Inferior parietal cortex (tissue), 1 donor: Measurements from ENCODE around the gene GRIK3.

ENCODE experiments used
- DNase-seq: peaks from one replicate; pipeline ENCODE4 v3.0.0-alpha.2; 2016; ENCODE audit errors: extremely low spot score

GRIK3 gene

DNA sequence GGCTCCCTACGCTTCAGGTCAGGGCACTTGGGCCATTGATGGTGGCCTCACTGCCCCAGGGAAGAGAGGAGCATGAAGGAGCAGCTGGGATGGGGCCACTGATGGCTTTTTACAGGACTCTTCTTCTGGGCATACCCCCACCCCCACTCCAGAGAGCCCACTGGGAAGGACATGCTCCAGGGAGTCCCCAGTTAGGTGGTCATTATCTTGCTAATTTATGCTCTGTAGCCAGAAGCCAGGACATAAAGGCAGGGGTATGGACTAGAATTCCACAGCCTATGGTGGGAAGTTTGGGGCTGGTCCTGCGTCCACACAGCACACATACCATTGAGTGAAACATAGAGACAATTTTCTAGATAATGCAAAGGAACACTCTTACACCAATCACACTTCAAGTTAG is 8.8 kb upstream of the GRIK3 start:
- DNase-seq = no peak

DNA sequence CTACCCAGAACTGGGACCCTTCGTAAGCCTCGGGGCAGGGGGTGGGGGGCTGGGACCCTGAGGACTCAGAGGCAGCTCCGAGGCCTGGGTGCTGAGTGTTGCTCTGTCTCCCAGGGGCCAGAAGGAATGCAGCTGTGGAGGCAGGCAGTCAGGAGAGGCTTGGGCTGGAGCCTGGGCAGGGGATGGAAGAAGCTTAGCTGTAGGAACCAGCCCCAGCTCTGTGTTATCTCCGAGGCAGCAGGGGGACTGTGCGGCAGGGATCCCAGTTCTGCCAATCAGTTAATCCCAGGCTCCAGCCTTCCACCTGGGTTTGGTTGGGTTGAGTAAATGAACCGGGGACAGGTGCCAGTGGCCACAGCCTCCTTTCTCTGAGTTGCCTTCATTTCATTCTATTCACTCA is 8.2 kb upstream of the GRIK3 start:
- no peak for DNase-seq

- DNase-seq = no peak
Observed at GRCh38 chr1:37041483-37041882, 7.2 kb upstream of the GRIK3 start.

GRCh38 chr1:37040773-37041172 is 6.5 kb upstream of the GRIK3 start:
- DNase-seq = no peak

DNA sequence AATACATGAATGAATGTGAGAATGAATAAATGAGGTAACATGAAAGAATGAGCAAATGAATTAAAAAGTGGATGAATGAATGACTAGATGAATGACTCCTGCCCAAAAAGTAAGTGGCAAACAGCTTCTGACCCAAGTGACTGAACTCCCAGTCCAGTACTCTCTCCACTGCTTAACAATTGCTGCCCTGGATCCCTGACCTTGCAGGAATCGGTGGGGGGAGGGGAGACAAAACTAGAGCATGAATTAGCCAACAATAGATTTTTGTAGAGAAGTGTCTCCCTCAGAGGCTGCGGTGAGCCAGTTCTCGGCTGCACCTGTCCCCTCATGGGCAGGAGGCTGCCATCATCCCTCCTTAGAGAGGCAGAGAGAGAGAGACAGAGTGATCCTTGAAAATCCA is 5.9 kb upstream of the GRIK3 start:
- no peak for DNase-seq

GRCh38 chr1:37038227-37039093 is 4.1 kb upstream of the GRIK3 start:
- peak; percentile 79 for DNase-seq

DNA sequence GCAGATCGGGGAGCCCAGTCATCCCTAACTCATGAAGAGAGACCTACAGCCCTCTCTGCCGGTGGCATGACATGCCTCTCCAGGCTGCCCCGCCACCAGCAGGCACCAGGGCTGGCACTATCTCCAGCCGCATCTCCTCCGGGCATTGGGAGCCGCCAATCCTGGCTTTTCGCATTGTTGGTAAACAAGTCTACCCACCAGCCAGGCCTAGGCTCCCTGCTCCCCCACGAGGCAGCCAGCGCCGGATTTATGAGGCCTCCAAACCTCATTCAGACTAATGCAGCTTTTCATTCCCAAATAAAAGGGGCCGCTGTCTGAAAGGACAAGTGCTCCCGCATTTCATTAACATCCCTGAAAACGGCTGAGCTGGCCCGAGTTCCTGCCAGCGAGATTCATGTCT is 3.4 kb upstream of the GRIK3 start:
- peak; percentile 17 for DNase-seq

DNA sequence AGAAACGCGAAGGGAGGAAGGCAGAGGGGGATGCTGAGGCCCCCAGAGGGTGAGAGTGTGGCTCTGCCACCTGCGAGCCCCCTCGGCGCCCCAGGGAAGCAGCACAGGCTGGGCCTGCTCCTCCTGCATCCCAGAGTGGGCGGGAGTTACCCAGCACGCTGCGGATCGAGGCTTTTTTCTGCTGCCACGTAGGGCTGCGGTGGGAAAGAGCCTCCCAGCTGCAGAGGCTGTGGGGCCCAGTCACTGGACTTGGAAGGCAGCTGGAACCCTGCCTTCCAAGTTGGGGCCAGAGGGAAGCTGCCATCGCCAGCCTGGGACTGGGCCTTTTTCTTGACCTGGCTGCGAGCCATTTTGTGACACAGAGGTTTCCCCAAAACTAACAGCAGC is 2.3 kb upstream of the GRIK3 start:
- DNase-seq = no peak

DNA sequence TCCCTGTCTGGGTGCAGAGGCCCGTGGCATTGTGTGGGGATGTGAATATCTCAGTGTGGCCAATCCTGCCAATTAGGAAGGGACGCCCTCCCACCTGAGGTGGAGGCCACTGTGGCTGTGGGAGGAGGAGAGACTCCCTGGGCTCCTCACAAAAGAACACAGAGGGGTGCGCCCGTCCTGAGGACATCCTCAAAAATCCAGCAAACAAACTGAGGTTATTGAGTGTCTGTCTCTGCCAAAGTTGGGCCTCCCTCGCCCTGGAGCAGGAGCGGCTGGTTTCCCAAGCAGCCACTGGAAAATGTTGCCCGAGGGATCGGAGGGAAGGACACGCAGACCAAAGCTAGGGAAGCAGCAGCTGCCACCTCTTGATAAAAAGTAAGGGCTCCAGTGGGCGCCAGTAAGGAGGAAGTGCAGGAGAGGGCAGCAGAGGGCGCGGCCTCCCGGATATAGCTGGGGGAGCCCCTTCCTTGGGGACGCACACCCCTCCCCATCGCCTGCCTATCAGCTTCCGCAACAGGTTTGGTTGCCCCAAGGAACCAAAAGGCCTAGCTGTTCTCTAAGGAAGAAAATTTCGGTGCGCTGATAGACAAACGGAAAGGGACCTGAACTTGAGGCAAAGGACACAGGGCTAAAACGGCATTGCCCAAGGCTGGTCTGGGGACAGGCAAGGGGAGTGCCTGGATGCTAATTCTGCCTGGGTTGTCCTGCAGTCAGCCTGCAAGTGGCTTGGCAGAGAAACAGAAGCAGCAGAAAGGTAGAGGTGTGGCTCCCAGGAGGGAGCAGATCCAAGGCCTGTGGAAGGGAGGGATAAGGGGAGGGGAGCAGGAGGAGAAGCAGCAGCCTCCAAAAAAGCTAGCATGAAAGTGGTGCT is 1.7 kb upstream of the GRIK3 start:
- no peak for DNase-seq

GRCh38 chr1:37035014-37035691 is 838 bp upstream of the GRIK3 start:
- DNase-seq = no peak

DNA sequence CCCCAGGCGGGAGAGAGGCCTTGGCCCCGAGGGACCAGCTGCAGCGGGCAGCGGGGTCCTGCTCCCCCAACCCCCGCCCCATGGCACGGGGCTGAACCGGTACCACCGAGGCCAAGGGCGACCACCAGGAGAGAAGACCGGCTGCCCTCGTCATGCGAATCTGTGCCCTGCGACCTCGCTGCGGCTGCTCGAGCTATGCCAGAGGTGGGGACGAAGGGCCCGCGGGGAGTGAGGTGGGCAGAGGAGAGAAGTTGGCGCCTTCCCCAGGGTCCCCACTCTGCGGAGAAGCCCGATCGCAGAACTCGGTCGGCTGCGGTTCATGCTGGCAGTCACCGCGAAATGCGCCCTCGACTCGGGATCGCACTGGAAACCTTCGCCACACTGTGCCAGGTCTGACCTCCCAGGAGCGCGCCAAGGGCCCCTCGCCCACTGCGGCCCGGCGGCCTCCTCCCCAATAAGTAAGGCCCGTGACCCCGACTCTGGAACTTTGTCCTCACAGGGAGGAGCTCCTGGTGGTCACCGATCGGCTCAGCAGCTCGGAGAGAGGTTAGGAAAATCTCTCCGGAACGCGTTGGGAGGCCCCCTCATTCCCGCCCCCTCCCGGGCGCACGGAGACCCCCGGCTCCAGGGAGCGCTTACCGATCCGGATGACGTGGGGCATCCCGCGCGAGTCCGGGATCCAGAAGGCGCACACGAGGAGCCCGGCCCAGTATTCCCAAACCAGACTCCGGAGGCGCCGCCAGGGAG is 787 bp downstream of the GRIK3 start:
- no peak for DNase-seq

DNA sequence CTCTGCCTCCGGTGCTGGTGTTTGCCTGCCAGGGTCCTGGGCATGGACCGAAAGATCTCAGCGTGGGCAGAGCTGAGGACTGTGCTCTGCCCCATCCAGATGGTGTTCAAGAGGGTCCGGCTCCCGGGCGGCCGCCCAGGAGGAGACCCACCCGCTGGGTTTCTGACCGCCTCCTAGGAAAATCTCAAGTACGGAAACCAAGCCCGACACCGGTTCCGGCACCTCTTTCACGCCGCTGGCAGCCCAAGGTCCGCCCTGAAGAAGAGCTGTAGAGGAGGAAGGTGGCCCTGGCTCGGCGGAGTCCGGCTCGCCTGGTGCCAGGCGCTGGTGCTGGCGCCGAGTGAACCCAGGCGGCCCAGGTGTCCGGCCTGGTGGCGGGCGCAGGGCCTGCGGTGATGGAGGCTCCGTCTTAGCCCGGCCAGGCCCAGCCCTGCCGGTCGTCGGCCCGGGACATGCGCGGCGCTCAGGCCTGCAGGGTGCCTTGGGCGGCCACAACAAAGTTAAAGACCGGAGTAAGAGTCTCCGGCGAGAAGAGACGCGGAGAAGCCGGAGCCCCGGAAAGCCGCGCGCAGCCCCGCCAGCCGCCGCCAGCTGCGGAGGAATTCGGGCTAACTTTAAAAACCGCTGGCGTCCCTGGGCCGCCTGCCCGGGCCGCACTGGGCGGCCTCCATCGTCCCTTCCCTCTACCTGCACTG is 1.5 kb downstream of the GRIK3 start:
- no peak for DNase-seq

GRCh38 chr1:37031871-37032270 is 2.4 kb downstream of the GRIK3 start:
- no peak for DNase-seq

DNA sequence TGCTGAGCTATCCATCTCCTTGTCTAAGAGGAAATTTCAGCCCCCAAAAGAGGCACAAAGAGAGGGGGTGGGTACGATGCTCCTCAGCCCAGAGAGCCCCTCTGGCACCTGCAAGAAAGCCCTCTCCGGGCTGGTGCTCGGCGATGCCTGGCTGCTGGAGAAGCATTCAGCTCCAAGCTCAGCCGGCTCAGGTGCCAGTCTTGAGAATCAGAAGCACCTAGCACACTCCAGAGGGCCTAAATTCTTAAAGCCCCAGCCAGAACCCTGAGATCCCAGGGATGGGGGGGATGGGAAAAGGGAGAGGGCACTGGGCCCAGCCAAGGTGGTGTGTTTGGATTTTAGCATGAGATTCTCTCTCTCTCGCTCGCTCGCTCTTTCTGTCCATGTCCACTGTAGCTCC is 2.9 kb downstream of the GRIK3 start:
- DNase-seq = no peak

GRCh38 chr1:37028981-37029617 is 5.2 kb downstream of the GRIK3 start:
- DNase-seq = no peak

GRCh38 chr1:37021502-37021901 is 12.8 kb downstream of the GRIK3 start:
- DNase-seq = no peak

DNA sequence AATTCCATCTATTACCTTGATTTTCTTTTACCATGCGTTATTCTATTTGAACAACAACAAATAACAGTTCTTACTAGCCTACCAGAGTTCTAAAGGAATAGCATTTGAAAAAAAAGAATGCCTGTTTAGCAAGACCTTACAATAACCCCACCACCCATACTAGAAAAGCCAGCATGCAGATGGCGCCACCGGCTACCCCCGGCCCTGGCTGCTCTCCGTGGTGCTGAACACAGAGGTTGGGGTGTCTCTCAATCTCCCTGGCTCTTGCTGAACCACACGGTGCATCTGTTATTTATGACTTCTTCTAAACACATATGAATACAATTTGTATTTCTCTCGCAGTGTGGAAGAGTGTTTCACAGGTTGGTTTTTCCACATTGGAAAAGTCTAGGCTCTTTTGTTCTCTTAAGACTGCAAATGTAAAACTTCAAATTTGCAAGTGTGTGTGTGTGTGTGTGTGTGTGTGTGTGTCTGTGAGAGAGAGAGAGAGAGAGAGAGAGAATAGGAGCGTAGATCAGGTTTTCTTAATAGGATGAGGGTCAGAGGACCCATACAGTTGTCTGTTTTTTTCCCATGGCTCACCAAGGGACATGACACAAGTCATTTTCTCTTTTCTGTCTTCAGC is 13.6 kb downstream of the GRIK3 start:
- no peak for DNase-seq

DNA sequence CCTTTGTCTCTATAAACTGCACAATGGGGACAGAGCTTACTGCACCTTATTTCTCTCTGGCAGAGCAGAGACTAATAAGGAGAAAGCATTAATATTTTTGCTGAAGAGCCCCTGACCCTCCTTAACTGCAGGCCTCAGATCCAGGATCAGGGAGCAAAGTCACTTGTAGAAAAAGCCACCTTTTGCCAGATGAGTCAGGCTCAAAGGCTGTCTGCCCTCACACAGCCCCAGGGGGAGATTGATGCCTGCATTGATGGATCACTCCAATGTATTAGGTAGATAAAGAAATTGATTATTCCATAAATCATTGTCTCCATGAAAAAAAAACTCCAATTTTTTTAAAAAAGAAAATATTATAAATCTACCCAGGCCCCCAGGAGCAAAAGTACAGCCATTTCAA is 15.8 kb downstream of the GRIK3 start:
- DNase-seq = no peak

- no peak for DNase-seq
Observed at GRCh38 chr1:37017720-37018119, 16.6 kb downstream of the GRIK3 start.

DNA sequence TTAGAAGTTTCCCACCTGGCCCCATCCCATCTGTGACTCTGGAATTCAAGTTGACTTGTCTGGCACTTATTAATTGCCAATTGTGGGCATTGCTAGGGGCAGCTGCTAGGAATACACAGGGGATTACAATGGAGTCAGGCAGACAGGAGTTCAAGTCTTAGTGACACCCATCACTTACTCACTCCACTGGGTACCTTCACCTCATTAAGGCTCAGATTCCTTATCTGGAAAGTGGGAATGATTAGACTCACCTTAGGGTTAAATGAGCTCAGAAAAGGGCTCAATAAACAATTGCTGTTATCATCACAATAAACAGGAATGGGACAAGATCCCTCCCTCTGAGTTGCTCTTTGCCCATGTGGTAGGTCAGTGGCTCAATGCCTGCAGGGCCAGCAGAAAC is 18.2 kb downstream of the GRIK3 start:
- DNase-seq = no peak
